HG03196 (cell line): Measurements from ENCODE around the gene LMO4.

Experiments used
- ATAC-seq: cut with Tn5 transposase; IDR thresholded peaks from one replicate; pipeline ENCODE4 v1.9.1; 2021; ENCODE audit not compliant: unreplicated experiment

Gene LMO4, protein sequence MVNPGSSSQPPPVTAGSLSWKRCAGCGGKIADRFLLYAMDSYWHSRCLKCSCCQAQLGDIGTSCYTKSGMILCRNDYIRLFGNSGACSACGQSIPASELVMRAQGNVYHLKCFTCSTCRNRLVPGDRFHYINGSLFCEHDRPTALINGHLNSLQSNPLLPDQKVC

DNA sequence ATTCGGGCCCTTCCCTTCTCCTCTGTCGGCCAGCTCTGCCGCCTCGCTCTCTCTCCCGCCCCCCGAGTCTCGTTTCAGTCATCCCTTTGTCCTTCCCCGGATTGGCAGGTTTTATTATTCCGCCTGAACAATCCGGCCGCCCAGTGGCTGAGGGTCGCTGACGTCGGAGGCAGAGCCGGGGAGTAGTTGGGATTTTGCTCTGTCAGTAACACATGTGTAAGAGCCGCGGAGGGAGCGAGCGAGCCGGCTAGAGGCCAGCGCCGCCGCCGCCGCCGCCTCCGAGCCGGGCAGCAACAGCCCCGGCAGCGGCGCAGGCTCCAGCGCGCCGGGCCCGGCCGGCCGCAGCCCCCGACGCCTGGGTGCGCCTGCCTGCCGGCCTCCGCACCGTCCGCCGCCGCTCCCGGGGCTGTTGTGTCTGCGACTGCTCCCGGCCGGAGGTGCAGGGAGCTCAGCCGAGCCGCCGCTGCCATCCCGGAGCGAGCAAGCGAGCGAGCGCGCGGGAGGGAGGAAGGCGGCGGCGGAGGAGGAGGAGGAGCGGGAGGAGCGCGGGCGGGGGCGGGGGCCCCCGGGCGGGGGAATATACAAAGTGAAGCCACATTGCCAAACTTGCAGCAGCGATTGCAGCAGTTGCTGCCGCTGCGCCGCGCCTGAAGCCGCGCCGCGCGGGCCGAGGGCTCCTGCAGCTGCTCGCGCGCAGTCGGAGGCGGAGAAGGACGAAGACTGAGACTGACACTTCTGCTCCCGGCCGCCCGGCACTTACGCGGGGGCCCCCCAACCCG lies at the start of gene LMO4:
TSS of gene LMO4 (plus strand) at position 609 of the 779 bp plus-strand sequence. CDS start 3,136 bp downstream, outside the sequence.
- peak; percentile 80 for ATAC-seq

DNA sequence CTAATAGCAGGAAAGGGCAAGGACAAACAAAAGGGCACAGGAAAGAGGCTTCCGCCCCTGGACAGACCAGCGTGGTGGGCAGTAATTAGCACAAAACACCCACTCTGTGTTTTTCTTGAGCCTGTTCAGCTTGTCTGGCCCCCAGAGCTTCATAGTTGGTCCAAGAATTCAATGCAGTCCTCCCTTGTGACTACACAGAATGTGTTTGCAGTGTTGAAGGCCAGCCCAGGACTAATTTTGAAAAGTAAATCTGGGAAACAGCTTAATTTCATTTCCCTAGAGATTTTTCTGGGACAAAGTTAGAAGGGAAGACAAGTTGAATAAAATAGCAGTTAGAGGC lies 49.2 kb upstream of the LMO4 start:
- no peak for ATAC-seq

DNA sequence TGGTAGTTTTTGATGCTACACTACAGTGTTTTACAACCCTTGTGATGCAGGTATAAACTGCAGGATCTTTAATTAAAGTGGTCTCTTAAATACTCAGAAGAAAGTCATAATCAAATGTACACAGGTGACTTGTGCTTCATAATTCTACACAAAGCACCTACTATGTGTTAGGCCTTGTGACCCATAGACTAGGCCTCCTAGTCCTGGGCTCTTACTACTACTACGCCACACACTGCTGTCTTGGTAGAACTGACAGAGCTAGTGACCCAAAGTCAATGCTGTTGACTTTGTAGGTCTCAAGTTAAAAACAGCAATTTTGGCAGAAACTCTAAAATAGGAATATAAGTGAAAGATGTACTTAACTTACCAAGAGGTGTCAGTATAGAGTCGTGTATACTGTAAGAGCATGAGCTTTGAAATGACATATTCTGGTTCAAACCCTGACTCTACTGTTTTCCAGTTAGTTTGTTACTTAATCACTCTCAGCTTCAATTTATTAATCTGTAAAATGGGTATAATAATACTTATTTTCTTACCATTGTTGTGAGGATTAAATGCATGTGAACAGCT lies 48.6 kb upstream of the LMO4 start:
- no peak for ATAC-seq

DNA sequence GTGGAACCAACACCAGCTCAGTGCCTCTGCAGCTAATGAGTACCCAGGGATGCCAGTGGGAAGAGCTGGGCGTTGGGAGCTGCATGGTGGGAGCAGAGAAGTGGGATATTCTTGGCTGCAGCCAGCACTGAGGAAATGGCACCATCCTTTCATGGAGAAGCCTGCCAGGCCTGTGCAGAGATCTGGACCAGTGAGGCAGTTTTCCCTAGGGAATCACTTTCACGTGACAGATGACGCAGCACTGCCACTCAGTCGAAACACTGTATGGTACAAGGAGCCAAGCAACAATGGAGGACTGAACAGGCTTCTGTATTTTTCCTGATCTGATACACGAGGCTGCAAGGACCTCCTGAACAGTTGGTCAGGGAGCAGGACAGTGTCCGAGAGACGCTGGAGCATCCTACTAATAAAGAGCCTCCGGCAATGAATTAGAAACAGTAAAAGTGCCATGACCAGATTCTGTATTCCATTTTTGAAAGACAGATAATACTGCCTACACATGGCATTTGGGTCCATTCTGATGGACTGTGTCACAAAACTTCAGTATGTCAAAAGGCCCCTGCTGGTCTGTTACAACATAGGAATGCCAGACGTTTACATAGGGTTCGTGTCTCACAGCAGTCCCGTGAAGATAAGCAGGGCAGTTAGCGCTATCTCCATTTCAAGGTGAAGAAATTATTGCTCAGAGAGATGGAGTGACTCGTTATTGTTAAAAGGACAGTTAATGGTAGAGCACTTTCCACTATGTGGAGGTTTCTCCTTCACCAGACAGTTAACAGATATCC lies 44.0 kb upstream of the LMO4 start:
- no peak for ATAC-seq

DNA sequence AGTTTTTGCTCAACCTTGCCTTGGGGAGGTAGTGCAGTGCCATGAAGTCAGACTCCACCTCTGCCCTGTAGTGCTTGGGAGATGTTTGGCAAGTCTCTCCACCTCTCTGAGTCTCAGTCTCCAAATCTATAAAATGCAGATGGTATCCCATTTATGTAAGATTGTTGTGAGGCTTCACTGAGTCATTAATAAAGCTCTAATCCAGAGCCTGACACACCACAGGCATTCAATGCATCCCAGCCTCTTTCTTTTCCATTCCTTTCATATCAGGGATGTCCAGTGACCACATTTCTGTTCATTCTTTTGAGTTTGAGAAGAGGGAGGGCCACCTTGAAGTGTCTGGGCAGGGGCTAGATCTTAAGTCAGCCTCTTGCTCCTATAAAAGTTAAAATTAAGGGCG lies 37.6 kb upstream of the LMO4 start:
- ATAC-seq = no peak

DNA sequence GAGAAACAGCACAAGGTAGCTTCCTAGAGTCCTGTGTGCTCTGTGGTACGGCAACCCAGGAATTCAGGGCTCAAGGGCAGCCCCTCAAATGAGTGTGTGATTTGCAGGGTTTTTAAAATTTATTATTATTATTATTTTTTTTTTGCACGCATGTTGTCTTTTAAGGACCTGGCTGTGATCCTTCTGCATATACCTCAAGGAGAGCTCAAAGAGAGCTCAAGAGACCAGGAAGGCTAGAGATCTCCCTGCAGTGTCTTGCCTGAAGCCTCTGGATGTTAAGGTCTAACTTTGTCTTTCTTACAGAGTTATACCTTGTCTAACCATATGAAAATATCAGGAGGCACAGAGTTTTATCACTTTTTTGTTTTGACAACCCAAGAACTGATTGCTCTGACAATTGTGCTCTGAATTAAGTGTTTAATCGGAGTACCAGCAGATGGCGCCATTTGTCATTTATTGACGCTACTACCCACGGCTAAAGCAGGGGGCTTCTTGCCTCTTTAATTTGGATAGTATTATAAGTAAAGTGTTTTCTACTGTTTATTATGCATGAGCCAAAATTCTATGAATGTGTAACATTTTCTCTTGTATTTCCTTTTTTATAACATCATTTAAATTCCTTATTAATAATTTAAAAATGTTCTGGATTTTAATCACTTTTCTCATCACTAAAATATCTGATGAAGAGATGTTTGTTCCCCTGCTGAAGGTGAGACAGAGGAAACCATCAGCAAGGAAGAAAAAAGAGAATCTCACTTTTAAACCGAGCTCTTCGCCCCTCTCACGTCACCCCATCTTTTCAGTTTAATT lies 35.8 kb upstream of the LMO4 start:
- peak; percentile 69 for ATAC-seq

DNA sequence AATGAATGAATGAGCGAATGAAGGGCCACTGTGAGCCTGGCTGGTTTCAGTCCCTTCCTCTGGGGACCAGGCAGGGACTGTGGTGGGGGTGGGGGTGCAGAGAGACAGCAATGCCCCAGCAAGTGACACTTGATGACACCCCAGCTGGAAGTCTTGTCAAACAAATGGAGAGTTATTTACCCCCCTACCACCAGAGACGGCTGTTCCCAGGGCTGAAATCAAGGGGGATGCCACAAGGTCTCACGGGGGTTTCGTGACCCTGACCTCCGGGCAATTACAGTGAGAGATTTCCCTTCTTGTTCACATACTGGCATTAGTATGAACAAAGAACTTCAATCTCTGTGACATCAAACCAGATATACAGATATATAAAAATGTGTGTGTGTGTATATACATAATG lies 34.0 kb upstream of the LMO4 start:
- ATAC-seq = no peak

DNA sequence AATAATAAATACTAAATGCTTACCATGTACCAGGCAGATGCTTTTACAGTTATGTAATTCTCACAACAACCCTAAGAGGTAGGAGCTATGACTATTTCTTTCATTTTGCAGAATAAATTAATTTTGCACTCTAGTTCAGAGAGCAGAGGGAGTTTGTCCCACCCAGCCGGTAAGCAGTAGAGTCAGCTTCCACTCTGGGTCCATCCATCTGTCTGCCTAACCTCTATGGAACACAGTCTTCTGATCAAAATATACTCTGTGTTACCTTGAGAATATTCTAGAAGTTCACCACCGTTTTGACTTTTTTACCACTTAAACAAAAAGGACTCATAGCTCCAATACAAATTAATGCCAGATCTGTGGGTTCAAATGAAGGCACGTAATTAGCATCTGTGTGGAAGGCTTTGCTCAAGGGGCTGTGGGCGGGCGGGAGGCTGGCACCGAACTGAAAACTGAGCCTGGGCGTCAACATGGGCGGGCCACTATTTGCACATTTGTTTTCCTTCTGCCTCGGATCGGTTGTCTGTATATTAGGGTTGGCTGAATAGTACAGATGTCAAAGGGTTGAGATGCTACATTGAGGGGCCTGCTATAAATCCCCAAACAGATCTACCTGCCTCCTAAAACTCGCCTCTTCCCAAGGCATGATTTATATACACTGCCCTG lies 33.1 kb upstream of the LMO4 start:
- no peak for ATAC-seq

DNA sequence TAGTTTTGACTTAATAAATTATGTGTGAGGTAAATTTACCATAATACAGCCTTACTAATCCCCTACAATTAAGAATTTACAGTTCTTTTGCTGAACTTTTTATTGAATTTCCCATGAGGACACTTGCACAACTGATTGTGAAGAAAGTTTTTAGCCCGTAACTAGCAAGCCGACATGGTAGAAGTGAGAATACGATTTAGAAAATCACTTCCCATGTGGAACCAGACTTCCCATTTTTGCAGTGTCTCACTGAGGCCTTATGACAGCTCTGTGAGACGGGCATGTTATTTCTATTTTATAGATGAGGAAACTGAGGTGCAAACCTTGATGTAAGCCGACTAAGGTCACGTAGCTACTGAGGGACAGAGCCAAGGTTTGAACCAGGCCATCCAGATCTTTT lies 32.5 kb upstream of the LMO4 start:
- no peak for ATAC-seq

DNA sequence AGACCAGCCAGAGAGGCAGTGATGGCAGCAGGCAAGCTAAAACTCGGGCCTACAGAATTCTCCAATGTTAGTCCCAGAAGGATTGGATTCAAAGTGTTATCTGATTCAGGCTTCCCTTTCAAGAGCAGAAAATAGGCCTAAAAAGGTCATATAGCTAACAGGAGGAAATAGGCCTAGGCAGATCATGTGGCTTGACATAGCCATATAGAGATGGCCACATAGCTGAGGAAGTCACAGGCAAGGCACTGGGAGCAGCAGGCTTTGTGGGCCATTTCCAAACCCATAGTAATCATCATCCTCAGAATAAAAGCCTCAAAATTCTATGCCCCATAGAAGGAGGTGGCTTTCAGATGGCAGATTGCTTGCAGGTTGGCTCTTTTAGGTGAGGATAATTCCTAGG lies 29.0 kb upstream of the LMO4 start:
- ATAC-seq = no peak

DNA sequence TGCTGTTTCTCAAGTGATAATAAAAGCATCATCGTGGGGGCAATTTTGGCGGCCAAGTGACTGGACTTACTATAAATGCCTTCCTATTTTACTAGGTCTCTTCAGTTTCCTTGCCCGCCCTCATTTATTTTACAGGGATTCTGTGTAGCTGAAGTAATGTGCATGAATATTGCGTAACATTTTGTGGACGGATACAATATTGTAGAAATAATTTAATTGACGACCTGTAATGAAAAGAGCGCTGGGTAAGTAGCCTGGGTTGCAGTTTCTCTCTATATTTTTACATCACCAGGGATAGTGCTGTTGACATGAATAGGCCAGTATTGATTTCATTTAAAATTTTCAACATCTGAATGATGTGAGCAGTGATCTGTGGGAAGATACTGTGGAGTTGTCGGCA lies 28.1 kb upstream of the LMO4 start:
- ATAC-seq = no peak

DNA sequence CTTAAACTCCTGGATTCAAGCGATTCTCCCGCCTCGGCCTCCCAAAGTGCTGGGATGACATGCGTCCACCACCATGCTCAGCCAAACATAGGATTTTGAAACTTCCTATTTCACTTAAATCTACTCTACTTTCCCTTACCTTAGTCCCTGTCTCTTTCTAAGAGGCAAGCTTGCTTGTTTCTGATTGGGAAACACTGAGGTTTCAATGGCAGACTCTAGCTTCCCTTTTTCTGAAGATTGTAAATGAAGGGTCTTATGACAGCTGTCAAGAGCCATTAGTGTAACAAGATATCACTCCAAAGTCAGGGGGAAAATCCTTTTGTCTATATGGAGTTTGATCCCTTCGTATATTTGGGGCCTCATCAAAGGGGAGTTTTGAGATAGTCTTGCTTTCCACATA lies 23.5 kb upstream of the LMO4 start:
- ATAC-seq = no peak

DNA sequence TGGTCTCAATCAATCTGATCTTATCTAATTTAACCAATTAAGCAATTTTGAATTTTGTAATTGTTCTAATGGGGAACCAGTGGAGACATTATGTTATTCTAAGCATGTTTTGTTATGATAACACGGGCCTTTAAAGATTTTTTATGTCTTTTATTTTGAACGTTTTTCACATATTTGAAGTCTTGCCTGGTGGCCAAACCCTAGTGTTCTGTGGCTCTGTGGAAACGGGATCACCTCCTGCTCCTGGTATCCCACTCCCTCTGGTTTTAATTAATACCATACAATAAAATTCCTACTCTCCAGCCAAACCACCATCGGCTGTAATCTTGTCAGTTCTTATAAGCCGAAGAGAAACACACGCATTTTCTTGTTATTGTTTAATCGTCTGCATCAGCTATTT lies 22.9 kb upstream of the LMO4 start:
- no peak for ATAC-seq

DNA sequence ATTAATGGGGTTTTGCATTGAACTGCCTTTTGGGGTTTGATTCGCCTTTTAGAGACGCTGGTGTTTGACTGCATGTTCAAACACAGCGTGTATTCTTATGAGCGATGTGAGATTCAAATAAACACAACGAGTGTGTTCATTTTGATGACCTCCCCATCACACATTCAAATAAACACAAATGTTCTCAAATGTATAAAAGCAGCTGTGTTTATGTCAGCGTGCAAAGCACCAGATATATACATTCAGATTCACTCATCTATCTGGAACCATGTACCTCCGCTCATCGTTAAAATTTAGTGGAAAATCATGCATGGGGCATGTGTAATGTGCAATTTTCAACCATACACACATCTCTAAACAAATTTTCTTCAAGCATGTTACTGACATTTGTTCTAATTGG lies 21.4 kb upstream of the LMO4 start:
- no peak for ATAC-seq

DNA sequence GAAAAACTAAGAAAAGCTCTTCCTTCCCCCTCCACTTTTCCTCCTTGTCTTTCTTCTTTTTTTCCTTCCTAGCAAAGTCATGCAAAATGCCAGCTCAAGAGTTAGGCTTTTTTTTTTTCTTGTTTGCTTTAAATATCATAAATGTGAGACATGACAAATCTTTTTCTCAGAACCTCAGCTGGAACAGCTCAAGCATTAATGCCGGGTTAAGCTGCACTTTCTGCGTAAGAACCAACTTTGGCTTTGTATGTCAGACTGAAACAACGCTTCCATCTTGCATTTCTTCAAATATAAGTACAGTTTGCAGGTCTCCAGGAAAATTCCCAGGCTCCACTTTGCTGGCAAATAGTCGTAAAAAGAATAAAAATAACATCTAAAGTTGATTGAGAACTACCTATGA lies 20.7 kb upstream of the LMO4 start:
- no peak for ATAC-seq

DNA sequence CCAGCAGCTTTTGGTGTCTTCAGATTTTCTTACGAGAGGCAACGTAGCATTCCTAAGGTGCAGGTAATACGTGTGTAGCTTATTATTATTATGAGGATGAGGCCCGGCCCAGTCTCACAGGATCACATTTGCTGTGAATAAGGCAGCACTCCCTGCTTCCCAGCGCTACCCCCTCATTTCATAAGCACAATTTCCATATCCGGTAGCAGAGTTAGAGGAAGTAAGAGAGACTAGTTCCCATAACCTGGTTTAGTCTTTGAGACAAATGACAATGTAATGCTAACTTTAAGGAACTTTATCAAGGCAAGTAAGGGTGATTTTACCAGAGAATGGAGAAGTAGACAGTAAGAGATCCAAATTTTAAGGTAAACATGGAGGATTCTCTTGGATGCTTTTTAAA lies 14.6 kb upstream of the LMO4 start:
- no peak for ATAC-seq

DNA sequence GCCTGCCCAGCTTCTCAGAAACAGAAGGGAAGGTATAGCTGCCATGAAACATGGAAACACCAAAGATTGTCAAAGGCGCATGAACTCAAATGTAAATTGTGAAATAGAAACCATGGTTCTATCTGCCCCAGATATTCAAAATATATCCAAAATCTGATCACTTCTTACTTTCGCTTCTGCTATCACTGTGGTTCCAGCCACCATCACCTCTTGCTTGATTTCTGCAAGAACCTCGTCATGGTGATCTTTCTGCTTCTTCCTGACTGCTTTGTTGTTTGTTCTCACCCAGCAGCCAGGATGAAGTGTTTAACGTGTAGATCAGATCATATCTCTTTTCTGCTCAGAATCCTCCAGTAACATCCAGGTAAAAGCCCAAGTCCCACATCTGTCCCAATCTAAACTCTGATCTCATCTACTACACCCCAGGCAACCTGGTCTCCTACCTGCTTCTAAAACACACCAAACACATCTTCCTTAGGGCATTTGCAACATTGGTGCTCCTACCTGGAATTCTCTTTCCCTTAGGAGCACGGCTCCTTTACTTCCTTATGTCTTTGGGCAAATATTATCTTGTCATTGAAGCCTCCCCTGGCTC lies 10.5 kb upstream of the LMO4 start:
- ATAC-seq = no peak

DNA sequence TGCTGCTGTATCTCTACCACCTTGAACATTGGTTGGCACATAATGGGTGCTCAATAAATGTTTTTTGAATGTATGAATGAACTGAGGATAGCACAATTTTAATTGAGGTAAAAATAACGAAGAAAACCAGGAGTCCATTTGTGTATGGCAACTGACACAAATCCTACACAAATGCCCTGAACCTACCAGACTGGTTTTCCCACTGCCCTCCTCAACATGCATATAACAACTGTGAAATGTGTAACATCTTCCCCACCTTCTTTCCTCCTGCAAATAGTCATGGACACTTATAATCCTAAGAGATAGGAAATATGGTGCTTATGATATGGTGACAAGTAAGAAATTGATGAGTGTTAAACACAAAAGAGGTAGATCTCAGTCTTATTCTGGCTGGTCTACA lies 9.9 kb upstream of the LMO4 start:
- ATAC-seq = no peak

DNA sequence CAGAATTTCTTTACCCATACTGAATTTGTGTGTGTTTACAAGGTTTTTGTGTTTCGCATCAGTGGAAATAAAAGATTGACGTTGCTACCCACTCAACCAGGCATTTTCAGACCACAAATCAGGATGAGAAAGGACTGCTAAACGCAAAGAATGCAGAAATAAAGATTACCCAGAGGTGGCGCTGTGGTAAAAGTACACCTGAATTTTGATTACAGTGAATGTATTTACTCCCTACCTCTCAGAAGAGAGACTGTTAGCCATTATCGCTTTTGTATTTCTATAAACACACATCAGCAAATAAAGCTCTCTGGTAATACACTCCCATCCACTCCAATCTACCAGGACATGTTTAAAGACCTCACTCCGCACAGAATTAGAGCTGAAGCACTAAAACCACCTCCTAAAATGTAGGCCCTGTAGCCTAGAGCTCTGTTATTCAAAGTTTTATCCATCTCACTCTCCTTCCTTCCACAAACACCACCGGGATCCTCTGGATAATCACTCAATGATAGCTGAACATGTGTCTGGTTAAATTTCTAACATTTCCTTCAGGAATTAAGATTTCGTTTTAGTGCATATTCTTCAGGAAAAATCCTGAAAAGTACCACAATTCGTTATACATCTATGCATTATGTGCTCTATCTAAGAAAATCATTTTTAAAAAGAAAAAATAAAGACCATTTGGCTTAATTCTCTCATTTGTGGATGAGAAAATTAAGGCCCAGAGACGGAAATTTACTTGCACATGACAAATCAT lies 2.5 kb upstream of the LMO4 start:
- no peak for ATAC-seq
